Parathyroid adenoma (tissue), 2 donors: ENCODE measurements around the gene KPNA3.

ENCODE experiments used
- H2AFZ ChIP-seq: fragments of 300-600 bp; sonication (generic); one replicate; pipeline ENCODE4 v1.7.0; 2017; ENCODE audit warnings: antibody characterized with exemption, mild to moderate bottlenecking
- H3K27ac ChIP-seq: fragments of 300-600 bp; sonication (generic); one replicate; pipeline ENCODE4 v1.7.0; 2017
- H3K27me3 ChIP-seq: fragments of 300-600 bp; sonication (generic); one replicate; pipeline ENCODE4 v1.7.0; 2017; ENCODE audit warnings: low read length; ENCODE audit not compliant: control insufficient read depth, insufficient read depth
- H3K36me3 ChIP-seq: fragments of 300-600 bp; sonication (generic); one replicate; pipeline ENCODE4 v1.7.0; 2017; ENCODE audit warnings: low read length; ENCODE audit not compliant: control insufficient read depth, insufficient read depth
- H3K4me1 ChIP-seq: fragments of 300-600 bp; sonication (generic); one replicate; pipeline ENCODE4 v1.7.0; 2017; ENCODE audit warnings: control low read depth
- H3K4me2 ChIP-seq: fragments of 300-600 bp; sonication (generic); one replicate; pipeline ENCODE4 v1.7.0; 2017; ENCODE audit warnings: low read length
- H3K4me3 ChIP-seq: fragments of 300-600 bp; sonication (generic); one replicate; pipeline ENCODE4 v1.7.0; 2017; ENCODE audit warnings: low read depth, low read length
- H3K79me2 ChIP-seq: fragments of 300-600 bp; sonication (generic); one replicate; pipeline ENCODE4 v1.7.0; 2017; ENCODE audit warnings: control low read depth
- H3K9ac ChIP-seq: fragments of 300-600 bp; sonication (generic); one replicate; pipeline ENCODE4 v1.7.0; 2017; ENCODE audit warnings: mild to moderate bottlenecking
- H3K9me3 ChIP-seq: fragments of 300-600 bp; sonication (generic); one replicate; pipeline ENCODE4 v1.7.0; 2017; ENCODE audit warnings: low read length; ENCODE audit not compliant: control insufficient read depth
- CTCF ChIP-seq: fragments of 300-600 bp; sonication (generic); IDR thresholded peaks from one replicate; pipeline ENCODE4 v1.7.0; 2017; ENCODE audit warnings: antibody characterized with exemption, mild to moderate bottlenecking
- donor health status: primary hyperparathyroidism.

Gene KPNA3

GRCh38 chr13:49679246-49679645, 113.2 kb downstream of the KPNA3 start:
- H3K79me2 ChIP-seq = no peaks in the 10 kb centered on the region
- H3K9ac ChIP-seq = no peak overlapping the region
- no peaks in the 10 kb centered on the region for H3K27me3 ChIP-seq
- no peak overlapping the region for H3K4me3 ChIP-seq
- no peaks in the 10 kb centered on the region for H3K9me3 ChIP-seq
- H3K27ac ChIP-seq = no peak overlapping the region
- H3K4me1 ChIP-seq = no peaks in the 10 kb centered on the region
- no peak overlapping the region for H3K4me2 ChIP-seq
- TF ChIP-seq CTCF = peak; percentile 15
- H3K36me3 ChIP-seq = no peaks in the 10 kb centered on the region
- H2AFZ ChIP-seq = no peak overlapping the region

- no peak overlapping the region for H3K27ac ChIP-seq
- H3K9ac ChIP-seq = no peak overlapping the region
- H3K4me2 ChIP-seq = no peak overlapping the region
- no peaks in the 10 kb centered on the region for H3K79me2 ChIP-seq
- H3K4me1 ChIP-seq = no peaks in the 10 kb centered on the region
- no peak for TF ChIP-seq CTCF
- H3K27me3 ChIP-seq = no peaks in the 10 kb centered on the region
- no peaks in the 10 kb centered on the region for H3K9me3 ChIP-seq
- H3K36me3 ChIP-seq = no peaks in the 10 kb centered on the region
- H3K4me3 ChIP-seq = no peak overlapping the region
- H2AFZ ChIP-seq = no peak overlapping the region
Measured at GRCh38 chr13:49678191-49678914, 114.1 kb downstream of the KPNA3 start.

- H3K27ac ChIP-seq = no peak overlapping the region
- H3K9me3 ChIP-seq = no peaks in the 10 kb centered on the region
- no peak overlapping the region for H3K9ac ChIP-seq
- H3K27me3 ChIP-seq = no peaks in the 10 kb centered on the region
- H3K79me2 ChIP-seq = no peaks in the 10 kb centered on the region
- H3K4me1 ChIP-seq = no peaks in the 10 kb centered on the region
- no peak for TF ChIP-seq CTCF
- no peak overlapping the region for H3K4me3 ChIP-seq
- no peak overlapping the region for H3K4me2 ChIP-seq
- no peaks in the 10 kb centered on the region for H3K36me3 ChIP-seq
- no peak overlapping the region for H2AFZ ChIP-seq
Measured at GRCh38 chr13:49676581-49677298, 115.7 kb downstream of the KPNA3 start.

GRCh38 chr13:49670828-49671227, 121.7 kb downstream of the KPNA3 start:
- H2AFZ ChIP-seq = no peak overlapping the region
- no peak for TF ChIP-seq CTCF
- no peak overlapping the region for H3K9ac ChIP-seq
- H3K27ac ChIP-seq = no peak overlapping the region
- H3K27me3 ChIP-seq = no peaks in the 10 kb centered on the region
- H3K9me3 ChIP-seq = no peaks in the 10 kb centered on the region
- H3K4me3 ChIP-seq = no peak overlapping the region
- H3K4me2 ChIP-seq = no peak overlapping the region
- H3K36me3 ChIP-seq = no peaks in the 10 kb centered on the region
- no peaks in the 10 kb centered on the region for H3K79me2 ChIP-seq
- H3K4me1 ChIP-seq = no peaks in the 10 kb centered on the region
